GM12874 (cell line): ENCODE data around the gene CDC42.

Experiments used
- TF ChIP-seq, protein P1 (sequence below): IDR thresholded peaks from 2 replicates; pipeline ENCODE4 v1.5.1; 2011; ENCODE audit warnings: low read depth, mild to moderate bottlenecking, control low read depth, low read length, moderate library complexity; ENCODE audit not compliant: insufficient read depth

Gene CDC42

GRCh38 chr1:22040286-22040623 lies 12.3 kb upstream of the CDC42 start:
- TF ChIP-seq, protein P1, sequence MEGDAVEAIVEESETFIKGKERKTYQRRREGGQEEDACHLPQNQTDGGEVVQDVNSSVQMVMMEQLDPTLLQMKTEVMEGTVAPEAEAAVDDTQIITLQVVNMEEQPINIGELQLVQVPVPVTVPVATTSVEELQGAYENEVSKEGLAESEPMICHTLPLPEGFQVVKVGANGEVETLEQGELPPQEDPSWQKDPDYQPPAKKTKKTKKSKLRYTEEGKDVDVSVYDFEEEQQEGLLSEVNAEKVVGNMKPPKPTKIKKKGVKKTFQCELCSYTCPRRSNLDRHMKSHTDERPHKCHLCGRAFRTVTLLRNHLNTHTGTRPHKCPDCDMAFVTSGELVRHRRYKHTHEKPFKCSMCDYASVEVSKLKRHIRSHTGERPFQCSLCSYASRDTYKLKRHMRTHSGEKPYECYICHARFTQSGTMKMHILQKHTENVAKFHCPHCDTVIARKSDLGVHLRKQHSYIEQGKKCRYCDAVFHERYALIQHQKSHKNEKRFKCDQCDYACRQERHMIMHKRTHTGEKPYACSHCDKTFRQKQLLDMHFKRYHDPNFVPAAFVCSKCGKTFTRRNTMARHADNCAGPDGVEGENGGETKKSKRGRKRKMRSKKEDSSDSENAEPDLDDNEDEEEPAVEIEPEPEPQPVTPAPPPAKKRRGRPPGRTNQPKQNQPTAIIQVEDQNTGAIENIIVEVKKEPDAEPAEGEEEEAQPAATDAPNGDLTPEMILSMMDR, result no peak

DNA sequence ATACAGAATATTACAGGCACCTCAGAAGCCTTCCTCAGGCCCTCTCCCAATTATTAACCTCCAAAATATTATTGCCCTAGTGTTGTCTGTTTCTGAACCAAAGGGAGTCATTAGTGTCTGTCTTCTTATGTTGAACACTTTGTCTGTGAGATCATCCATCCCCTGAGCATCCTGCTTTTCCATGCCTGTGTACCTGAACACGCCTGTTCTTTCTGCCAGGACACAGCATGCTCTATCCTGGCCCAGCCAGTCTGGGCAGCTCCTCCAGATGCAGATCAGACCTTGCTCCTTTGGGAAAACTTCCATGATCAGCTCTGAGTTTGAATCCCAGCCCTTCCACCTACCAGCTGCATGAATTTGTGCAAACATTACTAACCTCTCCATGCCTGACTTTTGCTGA lies 11.0 kb upstream of the CDC42 start:
- TF ChIP-seq, protein P1, result no peak

DNA sequence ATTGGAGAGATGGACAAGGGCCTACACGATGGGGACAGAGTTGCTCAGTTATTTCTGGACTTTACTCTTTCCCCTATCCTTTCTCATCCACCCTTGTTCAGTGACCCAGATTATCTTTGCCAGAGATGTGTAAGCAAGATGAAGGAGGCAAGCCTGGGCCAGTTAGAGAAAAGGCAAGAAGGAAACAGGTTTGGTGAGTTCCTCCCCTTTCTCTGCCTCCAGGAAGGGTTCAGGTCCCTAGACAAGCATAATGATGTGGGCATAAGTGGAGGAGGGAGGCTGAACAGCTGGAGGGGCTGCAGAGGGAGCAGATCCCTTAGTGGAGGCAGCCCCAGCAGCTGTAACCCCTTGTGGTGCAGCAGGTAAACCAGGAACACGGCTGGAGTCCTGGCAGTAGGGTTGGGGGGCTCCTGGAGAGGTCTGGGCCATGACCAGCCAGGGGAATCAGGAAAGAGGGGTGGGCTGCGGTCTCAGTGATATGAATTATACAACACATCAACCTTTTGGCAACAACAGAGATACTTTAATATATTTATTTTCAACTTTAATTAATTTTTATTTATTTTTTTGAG lies 9.2 kb upstream of the CDC42 start:
- TF ChIP-seq, protein P1, result no peak

- TF ChIP-seq, protein P1, result no peak
These were observed 7.7 kb upstream of the CDC42 start for GRCh38 chr1:22044690-22045420.

DNA sequence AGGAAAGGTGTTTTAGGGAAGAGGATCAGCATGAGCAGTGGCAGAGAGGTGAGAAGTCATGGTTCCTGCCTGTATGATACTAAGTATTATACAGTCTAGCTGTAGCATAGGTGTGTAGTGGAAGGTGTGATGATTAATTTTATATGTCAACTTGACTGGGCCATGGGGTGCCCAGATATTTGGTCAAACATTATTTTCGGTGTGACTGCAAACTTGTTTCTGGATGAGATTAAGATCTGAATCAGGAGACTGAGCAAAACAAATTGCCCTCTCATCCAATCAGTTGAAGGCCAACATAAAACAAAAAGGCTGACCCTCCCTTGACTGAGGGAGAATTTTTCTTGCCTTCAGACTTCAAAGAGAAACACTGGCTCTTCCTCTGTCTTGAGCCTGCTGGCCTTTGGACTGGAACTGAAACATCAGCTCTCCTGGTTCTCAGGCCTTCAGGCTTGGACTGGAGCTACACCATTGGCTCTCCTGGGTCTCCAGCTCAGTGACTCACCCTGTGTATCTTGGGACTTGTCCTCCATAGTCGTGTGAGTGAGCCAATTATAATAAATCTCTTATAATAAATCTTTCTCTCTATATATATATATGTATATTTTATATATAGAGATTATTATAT lies 6.8 kb upstream of the CDC42 start:
- TF ChIP-seq, protein P1, result no peak

DNA sequence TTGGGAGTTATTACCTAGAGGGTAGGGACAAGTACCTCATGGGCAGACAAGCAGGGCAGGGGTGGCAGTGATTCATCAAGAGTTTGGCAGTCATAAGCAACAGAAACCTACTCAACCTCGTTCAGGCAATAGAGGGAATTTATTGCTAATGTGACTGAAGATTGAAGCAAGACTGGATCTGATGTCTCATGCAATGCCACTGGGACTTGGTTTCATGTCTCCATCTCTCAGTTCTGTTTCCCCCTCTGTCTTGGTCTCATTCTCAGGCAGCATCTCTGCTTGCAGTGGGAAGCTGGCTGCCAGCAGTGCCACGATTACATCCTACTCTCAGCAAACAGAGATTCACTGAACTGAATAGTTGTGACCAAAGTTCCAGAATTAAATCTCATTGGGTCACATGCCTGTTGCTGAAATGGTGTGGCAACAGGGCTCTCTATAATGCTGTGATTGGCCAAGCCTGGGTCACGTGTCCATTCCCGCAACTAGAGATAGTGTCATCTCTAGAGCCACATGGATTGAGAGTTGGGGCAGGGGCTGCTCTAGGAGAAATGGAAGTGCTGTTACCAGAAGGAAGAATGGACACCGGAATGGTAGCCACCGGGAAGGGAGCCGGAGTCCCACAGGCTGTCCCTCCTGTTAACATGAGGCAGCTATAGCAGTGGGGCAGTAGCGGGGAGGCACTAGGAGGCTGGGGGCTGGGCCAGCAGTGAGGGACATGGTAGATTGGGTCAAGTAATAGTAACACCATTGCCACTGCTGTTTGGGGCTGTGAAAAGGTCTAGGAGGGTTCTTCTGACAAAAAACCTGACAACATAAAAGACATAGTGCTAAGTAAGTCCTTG lies 3.9 kb upstream of the CDC42 start:
- TF ChIP-seq, protein P1, result no peak

DNA sequence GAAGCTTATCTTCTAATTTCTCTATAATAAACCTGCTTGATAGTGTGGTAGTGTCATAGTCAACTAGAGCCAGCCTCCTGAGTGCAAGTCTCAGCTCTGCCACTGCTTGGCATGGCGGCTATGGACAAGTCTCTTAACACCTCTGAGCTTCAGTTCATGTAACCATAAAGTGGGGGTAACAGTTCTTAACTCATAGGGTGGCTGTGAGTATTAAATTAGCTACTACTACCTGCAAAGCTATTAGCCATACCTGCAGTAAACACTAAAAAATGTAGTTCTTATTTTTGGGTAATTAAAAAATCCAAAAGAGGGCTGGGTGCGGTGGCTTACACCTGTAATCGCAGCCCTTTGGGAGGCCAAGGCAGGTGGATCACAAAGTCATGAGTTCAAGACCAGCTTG lies 2.2 kb upstream of the CDC42 start:
- TF ChIP-seq, protein P1, result no peak
